ENCODE results near the gene USP9X.

DNA sequence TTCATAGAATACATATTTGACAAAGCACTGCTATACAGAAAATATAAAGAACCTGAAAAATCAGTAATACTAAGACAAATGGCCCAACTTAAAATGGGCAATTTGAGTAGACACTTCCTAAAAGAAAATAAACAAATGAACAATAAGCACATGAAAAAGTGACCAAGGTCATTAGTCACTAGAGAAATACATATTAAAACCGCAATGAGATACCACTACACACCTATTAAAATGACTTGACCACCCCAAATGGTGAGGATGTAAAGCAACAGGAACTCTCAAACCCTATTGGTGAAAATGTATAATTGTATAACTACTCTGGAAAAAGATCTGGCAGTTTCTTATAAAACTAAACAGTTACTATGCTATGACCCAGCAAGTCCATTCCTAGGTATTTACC, 34.0 kb upstream of the USP9X start:
- no peak for TF ChIP-seq POLR2A (IDR thresholded peaks at IDR 0.05; ENCODE audit: low read length)
- no peak for TF ChIP-seq GATA1 (IDR thresholded peaks at IDR 0.05; ENCODE audit: low read depth, low read length)

All from erythroblast (primary cell).